ENCODE data around the gene QDPR.
"Not testable (repeated sequence)": the region's sequence is repeated elsewhere in the genome, so short reads cannot be mapped to it uniquely, and the experiment has no call there.

Gene QDPR

DNA sequence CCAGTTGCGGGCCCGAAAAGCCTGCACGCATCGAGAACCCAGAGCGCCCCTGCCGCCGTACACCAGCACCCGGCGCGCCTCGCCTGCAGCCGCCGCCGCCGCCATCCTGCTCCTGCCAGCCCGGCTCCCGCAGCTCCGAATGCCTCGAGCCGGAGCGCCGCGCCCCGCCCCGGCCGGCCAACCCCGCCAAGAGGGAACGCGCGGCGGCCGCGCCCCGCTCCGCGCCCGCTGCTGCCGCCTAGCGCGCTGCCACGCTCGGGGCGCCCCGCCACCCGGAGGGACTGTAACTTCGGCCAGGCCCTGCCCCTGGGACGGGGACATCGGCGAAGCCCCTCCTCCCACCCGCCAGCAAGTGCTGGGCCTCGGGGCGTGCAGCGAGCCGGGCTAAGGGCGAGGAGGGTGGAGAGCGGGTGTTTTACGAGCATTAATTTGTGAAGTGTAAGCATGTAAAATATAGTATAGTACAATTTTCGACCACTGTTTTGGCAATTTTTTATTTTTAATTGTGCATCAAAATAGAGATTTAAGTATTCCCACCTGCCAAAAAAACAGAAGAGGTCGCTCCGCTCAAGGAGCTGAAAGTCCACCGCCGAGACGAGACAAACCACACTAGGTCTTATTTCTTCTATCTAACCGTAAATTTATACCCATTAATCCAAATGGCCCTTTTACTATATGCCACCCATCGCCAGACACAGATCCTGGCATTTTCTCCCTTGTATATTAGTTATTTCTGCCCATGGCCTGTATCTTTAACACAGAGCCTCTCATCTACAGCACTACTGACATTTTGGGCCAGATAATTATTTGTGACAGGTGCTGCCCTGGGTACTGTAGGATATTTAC, at the start of gene QDPR:
Gene QDPR (minus strand): TSS at position 141 of the 846 bp plus-strand sequence. CDS start 36 bp downstream, at position 105.
- DNase-seq, result peak; percentile 73

DNA sequence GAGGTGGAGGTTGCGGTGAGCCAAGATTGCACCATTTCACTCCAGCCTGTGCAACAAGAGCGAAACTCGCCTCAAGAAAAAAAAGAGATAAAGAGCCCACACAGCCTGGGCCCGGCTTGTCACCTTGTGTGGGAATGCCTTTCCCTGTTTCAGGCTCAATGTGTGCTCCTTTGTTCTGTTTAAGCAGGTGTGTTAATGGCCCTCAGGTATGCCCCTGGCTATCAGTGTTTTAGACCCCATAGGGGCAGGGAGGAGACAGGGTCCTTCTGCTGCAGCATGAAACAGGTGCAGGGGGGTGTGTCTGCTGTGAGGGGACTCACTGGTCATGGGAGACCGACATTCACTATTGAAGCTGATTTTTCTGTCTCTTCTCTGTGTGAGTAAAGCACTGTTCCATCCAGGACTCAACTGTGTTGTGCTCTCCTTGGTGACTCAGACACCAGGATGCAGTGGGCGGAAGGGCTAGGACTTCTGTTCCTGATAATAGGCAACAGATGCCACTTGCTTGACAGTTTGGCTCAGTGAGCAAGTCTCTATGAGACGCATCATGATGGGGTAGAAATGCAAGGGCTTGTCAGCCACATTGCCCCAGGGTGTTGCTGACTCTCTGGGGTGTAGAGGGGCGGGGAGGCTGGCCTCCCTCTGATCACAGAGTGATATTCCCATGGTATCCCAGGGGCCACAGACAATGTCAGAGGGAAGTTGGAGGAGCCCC, 49.5 kb upstream of the QDPR start:
- DNase-seq, result no peak

DNA sequence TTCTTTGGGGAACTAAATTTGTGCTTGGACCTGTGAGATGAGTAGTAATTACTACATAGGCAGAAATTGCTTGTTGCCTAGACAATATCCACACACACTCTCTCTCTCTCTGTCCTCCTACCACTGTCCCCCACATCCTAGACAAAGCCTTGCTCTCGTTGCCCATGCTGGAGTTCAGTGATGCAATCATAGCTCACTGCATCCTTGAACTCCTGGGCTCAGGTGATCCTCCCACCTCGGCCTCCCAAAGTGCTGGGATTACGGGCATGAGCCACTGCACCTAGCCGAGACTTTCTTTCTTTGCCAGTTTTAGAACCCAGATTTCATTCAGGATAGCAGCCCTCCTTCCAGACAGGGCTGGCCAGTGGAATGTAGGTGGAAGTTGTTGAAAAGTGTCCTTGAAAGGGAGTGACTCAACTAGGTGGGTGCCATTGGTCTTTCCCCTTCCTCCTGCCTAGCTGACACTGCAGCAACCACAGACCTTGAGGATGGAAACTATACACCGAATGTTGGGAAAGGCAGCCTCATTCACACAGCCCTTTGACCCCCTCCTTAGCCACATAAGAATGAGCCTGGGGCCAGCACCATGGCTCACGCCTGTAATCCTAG, 48.3 kb upstream of the QDPR start:
- no peak for DNase-seq

DNA sequence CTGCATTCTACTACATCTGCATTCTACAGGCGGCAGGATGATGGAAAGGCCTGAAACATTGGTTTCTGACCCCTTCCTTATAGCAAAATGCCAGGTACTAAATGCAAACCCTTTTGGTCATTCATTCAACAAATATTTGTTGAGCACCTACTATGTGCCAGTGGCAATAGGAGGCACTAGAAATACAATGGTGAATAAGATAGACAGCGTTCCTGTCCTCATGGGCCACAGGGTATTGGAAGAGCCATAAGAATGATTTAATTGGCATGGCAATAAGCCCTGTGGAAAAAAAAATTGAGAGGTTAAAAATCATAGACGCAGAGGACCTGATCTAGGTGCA, 47.8 kb upstream of the QDPR start:
- DNase-seq, result no peak

DNA sequence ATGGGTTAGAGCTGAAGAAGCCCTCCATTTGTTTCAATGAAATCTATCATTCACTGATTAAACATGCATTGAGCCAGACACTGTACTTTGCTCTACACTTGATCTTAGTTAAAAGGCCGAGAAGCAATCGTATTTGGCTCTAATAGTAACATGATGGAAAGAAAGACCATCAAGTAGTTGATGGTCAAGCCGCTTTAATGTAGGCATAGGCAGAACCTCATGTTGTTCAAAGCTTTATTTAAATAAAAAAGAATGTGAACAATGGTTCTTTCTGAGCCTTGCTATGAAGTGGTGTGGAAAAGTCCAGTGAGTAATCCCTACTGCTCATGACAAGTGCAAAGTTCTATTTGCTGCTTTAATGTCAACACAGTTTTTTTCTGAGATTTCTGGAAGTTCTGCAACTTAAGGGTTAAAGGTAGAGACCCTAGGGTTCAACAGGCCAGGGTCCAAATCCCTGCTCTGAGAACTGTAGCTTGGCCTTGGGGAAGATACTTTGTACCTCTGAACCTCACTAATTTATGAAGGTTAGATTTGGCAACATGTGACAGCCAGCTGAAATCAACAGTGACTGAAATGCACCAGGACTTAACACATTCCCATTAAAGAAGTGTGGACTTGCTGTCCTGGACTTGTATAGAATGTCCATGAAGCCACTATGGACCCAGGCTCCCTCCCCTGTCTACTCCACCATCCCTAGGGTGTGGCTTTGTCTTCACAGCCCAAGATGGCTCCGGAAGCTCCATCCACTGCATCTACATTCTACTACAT, 47.2 kb upstream of the QDPR start:
- DNase-seq, result no peak

DNA sequence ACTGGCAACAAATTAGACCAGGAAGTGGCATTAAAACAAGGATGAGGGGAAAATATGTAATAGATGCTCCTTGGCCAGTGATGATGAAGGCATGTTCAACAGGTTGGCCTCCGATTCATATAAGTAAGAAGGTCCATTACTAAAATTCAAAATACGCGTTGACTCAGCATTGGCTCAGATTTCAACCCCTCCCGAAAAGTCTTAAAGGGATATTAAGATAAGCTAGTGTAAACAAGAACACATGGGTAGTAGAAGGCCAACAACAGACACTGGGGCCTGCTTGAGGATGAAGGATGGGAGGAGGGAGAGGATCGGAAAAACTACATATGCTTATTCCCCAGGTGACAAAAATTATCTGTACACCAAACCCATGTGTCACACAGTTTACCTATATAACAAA, 46.0 kb upstream of the QDPR start:
- no peak for DNase-seq

DNA sequence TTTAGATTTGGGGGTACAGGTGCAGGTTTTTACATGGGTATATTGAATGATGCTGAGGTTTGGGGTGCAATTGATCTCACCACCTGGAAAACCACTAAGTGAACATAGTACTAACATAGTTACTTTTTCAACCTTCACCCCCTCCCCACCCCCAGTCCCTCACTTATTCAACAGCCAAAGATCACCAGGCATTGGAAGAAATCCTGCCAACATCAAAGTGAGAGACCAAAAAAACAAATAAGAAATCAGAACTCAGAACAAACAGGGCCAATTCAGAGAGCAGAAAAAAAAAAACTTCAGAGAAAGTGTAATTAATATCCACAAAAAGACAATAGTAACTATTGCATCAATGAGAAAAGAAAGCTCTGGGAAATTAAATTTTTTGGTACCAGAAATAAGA, 44.6 kb upstream of the QDPR start:
- no peak for DNase-seq

DNA sequence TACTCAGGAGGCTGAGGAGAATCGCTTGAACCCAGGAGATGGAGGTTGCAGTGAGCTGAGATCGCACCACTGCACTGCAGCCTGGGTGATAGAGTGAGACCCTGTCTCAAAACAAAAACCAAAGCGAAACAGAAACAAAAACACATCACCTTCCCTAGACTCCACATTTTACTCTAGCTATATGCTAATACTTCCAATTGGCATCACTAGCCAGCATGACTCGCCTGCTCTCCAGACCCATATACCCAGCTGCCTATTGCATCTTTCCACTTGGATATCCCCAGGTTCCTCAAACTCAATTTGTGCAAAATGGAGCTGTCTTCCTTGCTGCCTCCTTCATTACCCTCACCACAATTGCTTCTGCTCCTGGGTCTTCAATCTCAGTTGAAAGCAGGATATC, 42.7 kb upstream of the QDPR start:
- no peak for DNase-seq

DNA sequence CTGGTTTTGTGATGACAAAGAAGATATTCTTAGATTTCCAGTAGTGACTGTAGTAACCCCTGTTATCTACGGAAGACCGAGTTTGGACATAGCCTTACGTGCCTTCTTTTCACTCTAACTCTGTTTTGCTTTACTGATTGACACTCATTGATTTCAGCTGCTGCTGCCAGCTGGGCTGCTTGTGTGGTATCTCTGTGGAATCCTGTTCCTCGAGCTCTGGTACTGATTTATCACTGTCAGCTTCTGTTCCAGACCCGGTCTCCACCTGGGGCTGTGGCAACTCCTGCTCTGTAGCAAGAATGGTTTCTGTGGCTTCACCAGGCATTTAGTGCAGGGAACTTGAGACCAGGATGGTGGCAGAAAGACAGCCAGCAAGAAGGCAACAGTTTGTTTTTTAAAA, 40.5 kb upstream of the QDPR start:
- no peak for DNase-seq

DNA sequence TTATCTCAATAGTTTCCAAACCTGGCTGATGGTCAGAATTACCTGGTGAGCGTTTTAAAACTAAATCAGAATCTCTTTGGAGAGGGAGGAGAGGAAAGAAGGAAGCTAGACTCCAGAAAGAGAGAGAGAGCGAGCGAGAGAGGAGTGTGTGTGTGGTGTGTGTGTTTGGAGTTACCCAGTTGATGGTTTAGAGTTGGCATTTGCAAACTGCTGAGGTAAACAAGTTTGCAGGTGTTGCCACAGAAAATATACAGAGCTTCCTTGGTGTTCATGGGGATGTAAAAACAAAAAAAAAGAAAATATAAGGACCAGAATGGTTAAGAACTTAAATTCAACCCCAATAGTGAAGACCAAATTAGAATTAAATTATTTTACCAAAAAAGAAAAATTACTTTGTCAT, 38.7 kb upstream of the QDPR start:
- DNase-seq, result no peak

DNA sequence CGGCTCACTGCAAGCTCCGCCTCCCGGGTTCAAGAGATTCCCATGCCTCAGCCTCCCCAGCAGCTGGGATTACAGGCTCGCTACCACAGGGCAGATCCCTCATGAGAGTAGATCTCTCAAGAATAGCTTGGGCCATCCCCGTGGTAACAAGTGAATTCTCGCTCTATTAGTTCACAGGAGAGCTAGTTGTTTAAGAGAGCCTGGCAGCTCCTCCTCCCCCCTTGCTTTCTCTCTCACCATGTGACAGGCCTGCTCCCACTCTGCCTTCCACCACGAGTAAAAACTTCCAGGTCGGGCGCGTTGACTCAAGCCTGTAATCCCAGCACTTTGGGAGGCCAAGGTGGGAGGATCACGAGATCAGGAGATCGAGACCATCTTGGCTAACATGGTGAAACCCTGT, 34.8 kb upstream of the QDPR start:
- DNase-seq, result no peak

DNA sequence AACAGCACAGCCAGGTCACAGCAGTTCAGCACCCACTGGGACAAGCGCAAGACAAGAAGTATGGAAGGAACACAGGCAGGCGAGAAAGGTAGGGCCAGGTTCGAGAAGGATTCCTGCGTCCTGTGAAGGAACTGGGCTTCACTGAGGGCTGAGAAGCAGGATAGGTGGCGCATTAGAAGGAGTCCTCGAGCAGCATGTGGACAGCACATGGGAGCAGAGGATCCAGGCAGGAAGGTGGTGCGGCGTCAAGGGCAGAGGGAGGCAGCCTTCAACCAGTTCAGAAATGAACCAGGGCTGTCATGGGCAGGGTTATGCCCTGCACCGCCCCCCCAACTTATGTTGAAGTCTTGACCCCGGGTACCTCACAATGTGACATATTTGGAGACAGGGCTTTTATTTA, 34.3 kb upstream of the QDPR start:
- no peak for DNase-seq

DNA sequence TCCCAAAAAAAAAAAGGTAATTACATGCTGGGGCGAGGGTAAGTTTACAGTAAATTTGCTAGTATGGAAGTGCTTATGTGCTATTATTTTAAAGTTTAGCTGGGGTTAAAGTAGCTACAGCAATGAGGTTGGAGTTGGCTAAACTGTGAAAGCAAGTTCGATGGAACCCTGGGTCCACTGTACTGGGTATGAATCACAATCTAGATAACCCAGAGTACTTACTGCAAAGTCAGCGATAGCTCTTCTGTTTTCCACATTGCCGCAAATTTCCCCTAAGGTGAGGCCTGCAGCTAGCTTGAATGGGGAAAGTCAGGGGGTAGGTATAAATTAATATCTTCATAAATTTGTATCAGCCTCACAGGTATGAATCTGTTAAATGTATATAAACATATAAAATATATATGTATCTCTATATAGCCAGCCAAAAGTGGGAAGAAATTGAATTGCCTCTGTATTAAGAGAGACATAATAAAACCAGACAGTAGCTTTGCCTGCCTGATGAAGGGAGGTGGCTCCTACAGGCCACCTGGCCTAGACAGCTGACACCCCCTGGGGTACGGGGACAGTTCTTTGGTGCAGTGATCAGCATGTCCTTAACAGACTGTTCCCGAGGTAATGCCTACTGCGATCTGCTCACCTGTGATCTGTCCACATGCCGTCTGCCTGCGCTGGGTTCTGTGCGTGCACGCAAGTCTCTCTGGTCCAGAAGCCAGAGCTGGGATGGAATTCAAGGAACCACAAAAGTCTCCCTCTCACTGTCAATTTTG, 33.7 kb upstream of the QDPR start:
- DNase-seq, result no peak

DNA sequence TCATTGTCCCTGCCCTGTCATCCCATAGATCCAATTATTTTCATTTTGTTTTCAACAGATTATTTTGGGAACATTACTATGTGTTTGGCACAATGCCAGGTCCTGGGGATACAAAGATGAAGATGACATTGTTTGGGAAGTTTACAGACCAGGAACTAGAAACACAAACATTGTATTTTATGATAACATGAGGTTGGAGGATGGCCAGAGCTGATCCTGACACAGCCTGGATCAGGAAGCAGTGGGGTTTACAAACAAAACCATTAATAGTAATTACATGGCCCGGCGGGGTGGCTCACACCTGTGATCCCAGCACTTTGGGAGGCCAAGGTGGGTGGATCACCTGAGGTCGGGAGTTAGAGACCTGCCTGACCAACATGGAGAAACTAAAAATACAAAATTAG, 32.9 kb upstream of the QDPR start:
- no peak for DNase-seq

DNA sequence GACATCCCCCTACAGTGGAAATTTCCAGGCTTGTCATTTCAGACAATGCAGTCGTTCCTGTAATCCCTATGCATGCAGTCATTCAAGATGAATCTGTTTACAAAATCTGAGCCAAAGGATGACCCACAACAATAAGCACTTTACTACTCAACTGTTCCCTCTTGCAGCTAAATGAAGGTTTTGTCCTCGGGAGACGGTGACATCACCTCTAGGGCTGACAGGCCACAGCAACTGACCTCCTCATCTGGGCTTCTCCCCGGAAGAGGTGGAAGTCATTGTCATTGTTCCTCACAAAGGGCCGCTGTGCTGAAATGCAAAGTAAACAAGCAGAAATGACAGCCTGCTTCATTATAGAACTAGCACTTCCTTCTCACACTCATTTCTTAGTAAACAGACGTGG, 32.3 kb upstream of the QDPR start:
- no peak for DNase-seq

DNA sequence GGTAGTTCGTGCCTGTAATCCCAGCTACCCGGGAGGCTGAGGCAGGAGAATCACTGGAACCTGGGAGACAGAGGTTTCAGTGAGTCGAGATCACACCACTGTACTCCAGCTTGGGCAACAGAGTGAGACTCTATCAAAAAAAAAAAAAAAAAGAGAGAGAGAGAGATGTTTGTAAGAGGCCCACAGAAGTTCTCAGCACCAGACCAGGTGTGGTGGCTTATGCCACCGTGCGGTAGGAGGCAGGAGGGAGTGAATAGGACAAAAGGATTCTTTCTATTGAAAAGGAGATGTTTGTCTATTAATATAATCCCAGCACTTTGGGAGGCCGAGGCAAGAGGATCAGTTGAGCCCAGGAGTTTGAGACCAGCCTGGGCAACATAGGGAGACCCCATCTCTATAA, 25.2 kb upstream of the QDPR start:
- DNase-seq, result not testable (repeated sequence)

DNA sequence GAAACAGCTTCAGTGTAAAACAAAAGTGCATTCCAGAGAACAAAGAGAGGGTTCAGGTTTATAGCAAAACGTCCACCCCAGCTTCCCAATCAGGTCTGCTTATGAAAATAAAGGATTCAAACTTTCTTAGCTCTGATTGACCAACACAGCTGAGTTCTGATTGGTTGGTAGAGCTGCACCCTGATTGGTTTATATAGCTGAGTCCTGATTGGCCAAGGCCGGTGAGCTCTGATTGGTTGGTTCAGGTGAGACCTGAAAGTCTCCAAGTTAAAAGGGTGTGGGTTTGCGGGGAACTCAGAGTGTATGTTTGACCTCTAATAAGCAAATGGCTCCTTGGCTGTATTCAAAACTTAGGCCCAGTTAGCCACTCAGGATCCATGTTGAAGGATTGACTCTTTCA, 24.0 kb upstream of the QDPR start:
- DNase-seq, result no peak

DNA sequence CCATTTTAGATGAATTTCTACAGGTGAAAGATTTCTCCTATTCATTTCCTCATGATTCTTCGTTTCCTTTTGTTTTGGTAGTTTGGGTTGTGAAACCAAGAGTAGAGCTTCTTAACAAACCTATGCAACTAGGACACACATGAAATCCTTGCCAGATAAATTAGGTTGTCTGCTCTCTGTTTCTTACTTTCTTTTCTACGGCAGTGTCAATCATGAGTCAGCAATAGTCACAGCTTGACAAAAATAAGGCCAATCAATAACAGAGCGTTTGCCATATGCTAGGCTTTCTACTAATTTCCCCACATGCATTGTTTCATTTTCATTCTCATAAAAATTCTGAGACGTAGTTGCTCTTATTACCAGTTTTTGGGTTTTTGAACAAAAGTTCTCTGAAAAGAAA, 23.4 kb upstream of the QDPR start:
- DNase-seq, result no peak

DNA sequence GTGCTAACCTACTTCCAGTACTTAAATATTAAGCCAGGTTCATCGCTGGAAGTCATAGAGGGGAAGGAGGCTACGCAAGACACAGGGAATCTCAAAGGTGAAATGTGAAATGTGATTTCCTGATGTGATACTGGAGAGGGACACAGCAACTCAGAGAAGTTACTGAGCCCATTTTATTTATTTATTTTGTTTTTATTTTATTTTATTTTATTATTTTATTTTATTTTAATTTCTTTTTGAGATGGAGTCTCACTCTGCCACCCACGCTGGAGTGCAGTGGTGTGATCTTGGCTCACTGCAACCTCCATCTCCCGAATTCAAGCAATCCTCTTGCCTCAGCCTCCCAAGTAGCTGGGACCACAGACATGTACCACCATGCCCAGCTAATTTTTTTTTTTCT, 22.8 kb upstream of the QDPR start:
- no peak for DNase-seq

DNA sequence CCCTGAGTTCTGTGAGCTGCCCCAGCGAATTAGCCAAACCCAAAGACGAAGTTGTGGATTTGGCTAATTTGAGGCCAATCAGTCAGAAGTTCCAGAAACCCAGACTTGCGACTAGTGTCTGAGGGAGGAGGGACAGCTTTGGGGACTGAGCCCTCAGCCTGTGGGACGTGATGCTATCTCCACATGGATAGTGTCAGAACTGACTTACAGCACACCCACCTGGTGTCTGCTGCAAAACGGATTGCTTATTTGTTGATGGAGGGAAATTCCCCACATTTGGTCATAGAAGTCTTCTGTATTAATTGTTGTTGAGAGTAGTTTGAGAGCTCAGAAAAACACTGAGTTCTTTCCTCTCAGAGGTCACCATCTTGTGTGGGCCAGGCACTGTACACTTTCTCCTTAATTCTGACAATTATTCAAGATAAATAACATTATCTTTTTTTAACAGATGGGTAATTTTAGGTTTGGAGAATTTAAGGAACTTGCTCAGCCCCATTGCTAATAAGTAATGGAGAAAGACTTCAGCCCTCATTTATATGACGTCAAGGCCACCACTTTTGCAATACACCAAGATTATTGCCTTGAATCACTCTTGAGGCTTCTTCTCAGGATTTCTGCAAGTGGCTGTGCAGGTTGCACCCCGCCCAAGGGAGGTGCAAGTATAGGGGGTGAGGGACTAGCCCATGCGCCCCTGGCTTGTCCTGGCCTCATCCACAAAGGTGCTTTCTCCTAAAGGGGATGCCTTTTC, 19.8 kb upstream of the QDPR start:
- no peak for DNase-seq

DNA sequence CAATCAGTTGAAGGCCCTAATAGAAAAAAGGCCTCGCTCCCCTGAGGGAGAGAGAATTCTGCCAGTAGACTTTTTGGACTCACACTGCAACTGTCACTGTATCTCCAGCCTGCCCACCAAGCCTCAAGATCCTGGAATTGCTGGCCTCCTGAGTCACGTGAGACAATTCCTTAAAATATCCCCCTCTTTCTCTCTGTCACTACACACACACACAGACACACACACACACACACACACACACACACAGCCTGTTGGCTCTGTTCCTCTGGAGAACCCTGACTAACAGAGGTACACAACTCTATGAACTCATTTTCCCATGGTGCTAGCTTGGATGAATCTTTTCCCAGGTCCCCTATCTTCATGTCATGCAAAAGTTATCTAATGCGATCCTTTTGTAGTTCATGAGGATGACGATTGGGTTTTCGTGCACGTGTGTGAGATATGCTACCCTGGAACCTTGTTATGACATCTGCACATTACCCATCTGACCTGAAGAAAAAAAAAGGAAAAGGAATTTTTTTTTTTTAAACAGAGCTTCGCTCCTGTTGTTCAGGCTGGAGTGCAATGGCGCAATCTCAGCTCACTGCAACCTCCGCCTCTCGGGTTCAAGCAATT, 16.8 kb upstream of the QDPR start:
- no peak for DNase-seq

Data from NCI-H526 treated with DMSO at 0.1 percent for 48 hours (cell line).